Measurements from ENCODE around the gene CD2AP.

CD2AP gene, protein sequence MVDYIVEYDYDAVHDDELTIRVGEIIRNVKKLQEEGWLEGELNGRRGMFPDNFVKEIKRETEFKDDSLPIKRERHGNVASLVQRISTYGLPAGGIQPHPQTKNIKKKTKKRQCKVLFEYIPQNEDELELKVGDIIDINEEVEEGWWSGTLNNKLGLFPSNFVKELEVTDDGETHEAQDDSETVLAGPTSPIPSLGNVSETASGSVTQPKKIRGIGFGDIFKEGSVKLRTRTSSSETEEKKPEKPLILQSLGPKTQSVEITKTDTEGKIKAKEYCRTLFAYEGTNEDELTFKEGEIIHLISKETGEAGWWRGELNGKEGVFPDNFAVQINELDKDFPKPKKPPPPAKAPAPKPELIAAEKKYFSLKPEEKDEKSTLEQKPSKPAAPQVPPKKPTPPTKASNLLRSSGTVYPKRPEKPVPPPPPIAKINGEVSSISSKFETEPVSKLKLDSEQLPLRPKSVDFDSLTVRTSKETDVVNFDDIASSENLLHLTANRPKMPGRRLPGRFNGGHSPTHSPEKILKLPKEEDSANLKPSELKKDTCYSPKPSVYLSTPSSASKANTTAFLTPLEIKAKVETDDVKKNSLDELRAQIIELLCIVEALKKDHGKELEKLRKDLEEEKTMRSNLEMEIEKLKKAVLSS

DNA sequence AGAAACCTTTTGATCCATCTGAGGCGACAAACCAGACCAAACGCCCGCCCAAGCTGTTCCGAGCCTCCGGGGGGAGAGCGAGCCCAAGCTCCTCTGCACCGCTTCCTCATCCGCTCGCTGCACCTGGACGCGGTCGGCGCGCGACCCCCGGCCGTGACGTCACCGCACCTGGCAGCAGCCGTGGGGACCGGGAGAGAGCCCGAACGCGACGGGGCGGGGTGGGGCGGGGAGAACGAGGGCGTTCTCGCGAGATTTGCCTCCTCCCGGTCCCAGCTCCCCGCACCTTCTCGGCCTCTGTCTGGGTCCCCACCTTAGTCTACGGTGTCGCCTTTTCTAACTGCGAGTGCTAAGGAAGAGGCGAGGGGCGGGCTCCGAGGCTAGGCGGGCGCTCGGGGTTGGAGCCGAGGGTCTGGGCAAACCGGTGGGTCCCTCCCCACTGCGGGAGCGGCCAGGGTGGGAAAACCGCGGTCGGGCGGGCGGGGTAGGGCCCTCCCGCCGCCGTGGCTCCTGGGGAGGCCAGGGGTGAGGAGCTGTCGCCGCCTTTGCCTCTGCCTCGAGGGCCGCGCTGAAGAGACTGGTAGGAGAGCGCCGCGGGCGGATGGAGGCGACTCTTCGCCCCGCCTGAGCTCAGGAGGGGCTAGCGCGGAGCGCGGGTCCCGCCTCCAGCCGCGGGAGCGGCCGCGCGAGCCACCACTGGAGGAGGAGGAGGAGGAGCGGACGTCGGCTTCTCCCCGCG, at the start of gene CD2AP:
Gene CD2AP (plus strand): TSS at position 293 of the 736 bp plus-strand sequence. CDS start 456 bp downstream, outside the sequence.
- TF ChIP-seq, protein P1, sequence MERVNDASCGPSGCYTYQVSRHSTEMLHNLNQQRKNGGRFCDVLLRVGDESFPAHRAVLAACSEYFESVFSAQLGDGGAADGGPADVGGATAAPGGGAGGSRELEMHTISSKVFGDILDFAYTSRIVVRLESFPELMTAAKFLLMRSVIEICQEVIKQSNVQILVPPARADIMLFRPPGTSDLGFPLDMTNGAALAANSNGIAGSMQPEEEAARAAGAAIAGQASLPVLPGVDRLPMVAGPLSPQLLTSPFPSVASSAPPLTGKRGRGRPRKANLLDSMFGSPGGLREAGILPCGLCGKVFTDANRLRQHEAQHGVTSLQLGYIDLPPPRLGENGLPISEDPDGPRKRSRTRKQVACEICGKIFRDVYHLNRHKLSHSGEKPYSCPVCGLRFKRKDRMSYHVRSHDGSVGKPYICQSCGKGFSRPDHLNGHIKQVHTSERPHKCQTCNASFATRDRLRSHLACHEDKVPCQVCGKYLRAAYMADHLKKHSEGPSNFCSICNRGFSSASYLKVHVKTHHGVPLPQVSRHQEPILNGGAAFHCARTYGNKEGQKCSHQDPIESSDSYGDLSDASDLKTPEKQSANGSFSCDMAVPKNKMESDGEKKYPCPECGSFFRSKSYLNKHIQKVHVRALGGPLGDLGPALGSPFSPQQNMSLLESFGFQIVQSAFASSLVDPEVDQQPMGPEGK (CRISPR knock-in tag; IDR thresholded peaks at IDR 0.05; ENCODE audit: borderline replicate concordance), result no peak
- TF ChIP-seq PPARA (CRISPR knock-in tag; IDR thresholded peaks at IDR 0.05; ENCODE audit: borderline replicate concordance), result no peak
- TF ChIP-seq BACH2 (CRISPR knock-in tag; IDR thresholded peaks at IDR 0.05; ENCODE audit: borderline replicate concordance), result no peak
- TF ChIP-seq RARB (CRISPR knock-in tag; IDR thresholded peaks at IDR 0.05), result no peak
- peak; percentile 14; the same call in 1 of the 2 replicates for TF ChIP-seq TCF4 (CRISPR knock-in tag; IDR thresholded peaks at IDR 0.05; ENCODE audit: borderline replicate concordance)
- TF ChIP-seq SNAI2 (CRISPR knock-in tag; IDR thresholded peaks at IDR 0.05), result no peak
- TF ChIP-seq ISL1 (CRISPR knock-in tag; IDR thresholded peaks at IDR 0.05), result no peak
- peak; percentile 92 for ATAC-seq

DNA sequence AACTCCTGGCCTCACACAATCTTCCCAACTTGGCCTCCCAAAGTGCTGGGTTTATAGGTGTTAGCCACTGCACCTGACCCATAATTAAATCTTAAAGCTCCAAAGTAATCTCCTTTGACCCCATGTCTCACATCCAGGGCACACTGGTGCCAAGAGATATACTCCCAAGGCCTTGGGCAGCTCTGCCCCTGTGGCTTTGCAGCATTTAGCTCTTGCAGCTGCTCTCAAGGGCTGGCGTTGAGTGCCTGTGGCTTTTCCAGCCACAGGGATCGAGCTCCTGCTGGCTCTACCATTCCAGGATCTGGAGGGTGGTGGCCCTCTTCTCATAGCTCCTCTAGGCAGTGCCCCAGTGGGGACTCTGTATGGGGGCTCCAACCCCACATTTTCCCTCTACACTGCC, 49.3 kb upstream of the CD2AP start:
- ATAC-seq, result no peak
- no peak for TF ChIP-seq SNAI2 (CRISPR knock-in tag; IDR thresholded peaks at IDR 0.05)
- no peak for TF ChIP-seq OSR1 (CRISPR knock-in tag; IDR thresholded peaks at IDR 0.05)
- no peak for TF ChIP-seq ZC3H10 (CRISPR knock-in tag; IDR thresholded peaks at IDR 0.05)
- no peak for TF ChIP-seq TOX (CRISPR knock-in tag; IDR thresholded peaks at IDR 0.05; ENCODE audit: borderline replicate concordance)
- no peak for TF ChIP-seq ZNF565 (CRISPR knock-in tag; conservative IDR thresholded peaks at IDR 0.05; ENCODE audit: low read depth)
- no peak for TF ChIP-seq CSDC2 (CRISPR knock-in tag; IDR thresholded peaks at IDR 0.05)
- TF ChIP-seq ISL1 (CRISPR knock-in tag; IDR thresholded peaks at IDR 0.05), result no peak
- no peak for TF ChIP-seq ZFP30 (CRISPR knock-in tag; IDR thresholded peaks at IDR 0.05)
- TF ChIP-seq BACH2 (CRISPR knock-in tag; IDR thresholded peaks at IDR 0.05; ENCODE audit: borderline replicate concordance), result no peak
- no peak for TF ChIP-seq ESRRG (CRISPR knock-in tag; IDR thresholded peaks at IDR 0.05)
- TF ChIP-seq, protein P1 (CRISPR knock-in tag; IDR thresholded peaks at IDR 0.05; ENCODE audit: borderline replicate concordance), result no peak
- TF ChIP-seq, protein P2, sequence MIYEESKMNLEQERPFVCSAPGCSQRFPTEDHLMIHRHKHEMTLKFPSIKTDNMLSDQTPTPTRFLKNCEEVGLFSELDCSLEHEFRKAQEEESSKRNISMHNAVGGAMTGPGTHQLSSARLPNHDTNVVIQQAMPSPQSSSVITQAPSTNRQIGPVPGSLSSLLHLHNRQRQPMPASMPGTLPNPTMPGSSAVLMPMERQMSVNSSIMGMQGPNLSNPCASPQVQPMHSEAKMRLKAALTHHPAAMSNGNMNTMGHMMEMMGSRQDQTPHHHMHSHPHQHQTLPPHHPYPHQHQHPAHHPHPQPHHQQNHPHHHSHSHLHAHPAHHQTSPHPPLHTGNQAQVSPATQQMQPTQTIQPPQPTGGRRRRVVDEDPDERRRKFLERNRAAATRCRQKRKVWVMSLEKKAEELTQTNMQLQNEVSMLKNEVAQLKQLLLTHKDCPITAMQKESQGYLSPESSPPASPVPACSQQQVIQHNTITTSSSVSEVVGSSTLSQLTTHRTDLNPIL (CRISPR knock-in tag; IDR thresholded peaks at IDR 0.05; ENCODE audit: low read depth), result no peak

DNA sequence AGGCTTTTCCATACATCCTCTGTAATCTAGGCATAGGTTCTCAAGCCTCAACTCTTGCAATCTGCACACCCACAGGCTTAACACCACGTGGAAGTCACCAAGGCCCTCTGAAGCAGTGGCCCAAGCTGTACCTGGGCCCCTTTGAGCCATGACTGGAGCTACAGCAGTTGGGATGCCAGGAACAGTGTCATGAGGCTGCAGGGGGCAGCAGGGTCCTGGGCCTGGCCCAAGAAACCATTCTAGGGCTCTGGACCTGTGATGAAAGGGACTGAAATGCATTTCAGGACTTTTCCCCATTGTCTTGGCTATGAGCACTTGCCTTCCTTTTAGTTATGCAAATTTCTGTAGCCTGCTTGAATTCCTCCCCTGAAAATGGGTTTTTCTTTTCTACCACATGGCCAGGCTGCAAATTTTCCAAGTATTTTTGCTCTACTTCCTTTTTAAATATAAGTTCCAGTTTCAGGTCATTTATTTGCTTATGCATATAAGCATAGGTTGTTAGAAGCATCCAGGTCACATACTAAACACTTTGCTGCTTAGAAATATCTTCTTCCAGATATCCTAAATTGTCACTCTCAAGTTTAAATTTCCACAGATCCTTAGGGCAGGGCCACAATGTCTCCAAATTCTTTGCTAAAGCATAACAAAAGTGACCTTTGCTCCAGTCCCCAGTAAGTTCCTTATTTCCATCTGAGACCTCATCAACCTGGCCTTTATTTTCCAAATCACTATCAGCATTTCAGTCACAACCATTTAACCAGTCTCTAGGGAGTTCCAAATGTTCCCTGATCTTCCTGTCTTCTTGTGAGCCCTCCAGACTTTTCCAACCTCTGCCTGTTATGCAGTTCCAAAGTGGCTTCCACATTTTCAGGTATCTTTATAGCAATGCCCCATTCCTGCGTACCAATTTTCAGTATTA, 48.6 kb upstream of the CD2AP start:
- ATAC-seq, result no peak
- TF ChIP-seq, protein P3, sequence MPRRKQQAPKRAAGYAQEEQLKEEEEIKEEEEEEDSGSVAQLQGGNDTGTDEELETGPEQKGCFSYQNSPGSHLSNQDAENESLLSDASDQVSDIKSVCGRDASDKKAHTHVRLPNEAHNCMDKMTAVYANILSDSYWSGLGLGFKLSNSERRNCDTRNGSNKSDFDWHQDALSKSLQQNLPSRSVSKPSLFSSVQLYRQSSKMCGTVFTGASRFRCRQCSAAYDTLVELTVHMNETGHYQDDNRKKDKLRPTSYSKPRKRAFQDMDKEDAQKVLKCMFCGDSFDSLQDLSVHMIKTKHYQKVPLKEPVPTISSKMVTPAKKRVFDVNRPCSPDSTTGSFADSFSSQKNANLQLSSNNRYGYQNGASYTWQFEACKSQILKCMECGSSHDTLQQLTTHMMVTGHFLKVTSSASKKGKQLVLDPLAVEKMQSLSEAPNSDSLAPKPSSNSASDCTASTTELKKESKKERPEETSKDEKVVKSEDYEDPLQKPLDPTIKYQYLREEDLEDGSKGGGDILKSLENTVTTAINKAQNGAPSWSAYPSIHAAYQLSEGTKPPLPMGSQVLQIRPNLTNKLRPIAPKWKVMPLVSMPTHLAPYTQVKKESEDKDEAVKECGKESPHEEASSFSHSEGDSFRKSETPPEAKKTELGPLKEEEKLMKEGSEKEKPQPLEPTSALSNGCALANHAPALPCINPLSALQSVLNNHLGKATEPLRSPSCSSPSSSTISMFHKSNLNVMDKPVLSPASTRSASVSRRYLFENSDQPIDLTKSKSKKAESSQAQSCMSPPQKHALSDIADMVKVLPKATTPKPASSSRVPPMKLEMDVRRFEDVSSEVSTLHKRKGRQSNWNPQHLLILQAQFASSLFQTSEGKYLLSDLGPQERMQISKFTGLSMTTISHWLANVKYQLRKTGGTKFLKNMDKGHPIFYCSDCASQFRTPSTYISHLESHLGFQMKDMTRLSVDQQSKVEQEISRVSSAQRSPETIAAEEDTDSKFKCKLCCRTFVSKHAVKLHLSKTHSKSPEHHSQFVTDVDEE (CRISPR knock-in tag; IDR thresholded peaks at IDR 0.05), result no peak
- TF ChIP-seq ZNF70 (CRISPR knock-in tag; IDR thresholded peaks at IDR 0.05) (no peak), ZFP3 (CRISPR knock-in tag; IDR thresholded peaks at IDR 0.05) (no peak), ZNF8 (CRISPR knock-in tag; IDR thresholded peaks at IDR 0.05) (no peak), TCF4 (CRISPR knock-in tag; IDR thresholded peaks at IDR 0.05; ENCODE audit: borderline replicate concordance) (no peak), ARNTL (CRISPR knock-in tag; IDR thresholded peaks at IDR 0.05; ENCODE audit: borderline replicate concordance, low read depth) (no peak), PPARA (CRISPR knock-in tag; IDR thresholded peaks at IDR 0.05; ENCODE audit: borderline replicate concordance) (no peak), ISL1 (CRISPR knock-in tag; IDR thresholded peaks at IDR 0.05) (no peak), ZC3H10 (CRISPR knock-in tag; IDR thresholded peaks at IDR 0.05) (no peak), GLIS3 (CRISPR knock-in tag; IDR thresholded peaks at IDR 0.05) (no peak), BACH2 (CRISPR knock-in tag; IDR thresholded peaks at IDR 0.05; ENCODE audit: borderline replicate concordance) (no peak), OSR1 (CRISPR knock-in tag; IDR thresholded peaks at IDR 0.05) (no peak), SNAI2 (CRISPR knock-in tag; IDR thresholded peaks at IDR 0.05) (no peak), RARB (CRISPR knock-in tag; IDR thresholded peaks at IDR 0.05) (no peak)
- TF ChIP-seq, protein P1 (CRISPR knock-in tag; IDR thresholded peaks at IDR 0.05; ENCODE audit: borderline replicate concordance), result no peak

All from SK-N-SH treated with all-trans-retinoic acid at 6 μM for 48 hours (cell line).